ENCODE data around the gene LRRC71. TPM values are rescaled to one million over a fixed set of nuclear protein-coding genes. Genes with fewer than 3 reads are reported as not detected.

The LRRC71 gene
- total RNA-seq = 0.53 TPM
- 1 to 10 TPM in 4 of 8 donors, under 1 TPM in 4; 0.39 to 1.5 (median 0.92) TPM for polyA plus RNA-seq (ENCODE audit: insufficient read depth in 1 of 8, insufficient read length in 8 of 8, low replicate concordance in 1 of 8)
- long read RNA-seq, donor 1 = 0 reads
- long read RNA-seq, donor 2 = 0 reads
- long read RNA-seq, donor 3, partial matches to known transcripts = 17 of 17 reads
- long read RNA-seq, donor 3, other reads (novel, unspliced or antisense) = 0 of 17 reads
- long read RNA-seq, donor 4 = 0 reads
- long read RNA-seq, donor 5 = 0 reads
- long read RNA-seq, donor 6 = 0 reads
- long read RNA-seq, donor 7 = 0 reads
- long read RNA-seq, donor 8 = 0 reads
- long read RNA-seq, donor 9 = 0 reads
- long read RNA-seq, donor 10 = 0 reads
- long read RNA-seq, donor 11 = 0 reads

DNA sequence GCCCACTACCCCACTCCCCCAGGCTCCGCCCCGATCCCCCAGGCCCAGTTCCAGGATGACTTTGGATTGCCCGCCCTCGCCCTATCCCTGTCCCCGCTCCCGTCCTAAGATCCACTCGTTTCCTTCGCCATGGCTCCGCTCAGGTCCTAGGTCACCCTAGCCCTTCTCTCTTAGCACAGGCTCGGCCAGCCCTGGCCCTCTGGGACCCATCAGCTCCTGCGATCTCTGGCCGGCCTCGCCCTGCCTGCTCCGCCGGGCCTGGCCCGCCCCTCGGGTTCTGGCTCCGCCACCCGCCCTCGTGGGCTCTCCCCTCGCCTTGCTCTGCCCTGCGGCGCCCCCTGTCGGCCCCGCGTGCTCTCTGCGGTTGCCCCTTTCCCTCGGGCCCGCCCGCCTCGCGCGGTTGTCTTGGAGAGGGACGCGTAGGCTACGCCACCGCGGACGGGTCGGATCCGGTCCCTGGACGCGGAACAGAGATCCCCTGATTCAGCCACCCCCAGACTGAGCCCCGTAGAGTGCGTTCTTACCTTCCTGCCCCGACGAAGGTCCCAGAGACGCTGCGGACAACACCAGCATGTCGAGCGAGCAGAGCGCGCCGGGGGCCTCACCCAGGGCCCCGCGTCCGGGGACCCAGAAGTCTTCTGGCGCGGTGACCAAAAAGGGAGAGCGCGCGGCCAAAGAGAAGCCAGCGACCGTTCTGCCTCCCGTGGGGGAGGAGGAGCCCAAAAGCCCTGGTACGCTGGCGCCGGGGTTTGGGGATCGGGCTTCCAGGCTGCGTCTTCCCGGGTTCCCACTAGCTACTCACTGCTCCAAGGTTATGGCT is at the start of gene LRRC71:
Gene LRRC71 (plus strand): TSS at position 400 of the 820 bp plus-strand sequence. CDS start 172 bp downstream, at position 572.
- Histone ChIP-seq H3K27me3 (ENCODE audit: control insufficient read depth, insufficient read depth, low read length) (peaks cover 64% of the 10 kb centered on the region), H3K4me1 (ENCODE audit: control insufficient read depth, insufficient read depth, low read length) (peaks cover 26% of the 10 kb centered on the region), H3K9me3 (replicated peaks; ENCODE audit: control insufficient read depth, low read depth, low read length) (peaks cover 2% of the 10 kb centered on the region), H3K36me3 (ENCODE audit: control insufficient read depth, insufficient read depth, low read length) (peaks cover 5% of the 10 kb centered on the region), H3K27ac (ENCODE audit: low read length) (no peak within 1 kb of the TSS), H3K4me3 (ENCODE audit: low read length) (peak within 1 kb of the TSS; percentile 3)
- WGBS (ENCODE audit: insufficient coverage) = 2% methylated on average over 66 of the region's 71 CpGs
- peak; percentile 87 for DNase-seq

DNA sequence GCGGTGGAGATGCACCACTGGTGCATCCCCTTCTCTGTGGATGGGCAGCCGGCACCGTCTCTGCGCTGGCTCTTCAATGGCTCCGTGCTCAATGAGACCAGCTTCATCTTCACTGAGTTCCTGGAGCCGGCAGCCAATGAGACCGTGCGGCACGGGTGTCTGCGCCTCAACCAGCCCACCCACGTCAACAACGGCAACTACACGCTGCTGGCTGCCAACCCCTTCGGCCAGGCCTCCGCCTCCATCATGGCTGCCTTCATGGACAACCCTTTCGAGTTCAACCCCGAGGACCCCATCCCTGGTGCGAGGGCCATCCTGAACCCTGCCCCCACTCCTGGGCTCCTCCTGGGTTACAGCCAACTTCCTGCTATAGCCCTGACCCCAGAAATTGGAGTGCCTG is 46.8 kb upstream of the LRRC71 start:
- no peak for DNase-seq
- Histone ChIP-seq H3K27ac (ENCODE audit: low read length) (no peak overlapping the region), H3K4me1 (ENCODE audit: control insufficient read depth, insufficient read depth, low read length) (peaks cover 9% of the 10 kb centered on the region), H3K9me3 (replicated peaks; ENCODE audit: control insufficient read depth, low read depth, low read length) (no peaks in the 10 kb centered on the region), H3K27me3 (ENCODE audit: control insufficient read depth, insufficient read depth, low read length) (peaks cover 32% of the 10 kb centered on the region), H3K36me3 (ENCODE audit: control insufficient read depth, insufficient read depth, low read length) (no peaks in the 10 kb centered on the region), H3K4me3 (ENCODE audit: low read length) (no peak overlapping the region)
- 90% methylated on average over 13 of the region's 18 CpGs for WGBS (ENCODE audit: insufficient coverage)

DNA sequence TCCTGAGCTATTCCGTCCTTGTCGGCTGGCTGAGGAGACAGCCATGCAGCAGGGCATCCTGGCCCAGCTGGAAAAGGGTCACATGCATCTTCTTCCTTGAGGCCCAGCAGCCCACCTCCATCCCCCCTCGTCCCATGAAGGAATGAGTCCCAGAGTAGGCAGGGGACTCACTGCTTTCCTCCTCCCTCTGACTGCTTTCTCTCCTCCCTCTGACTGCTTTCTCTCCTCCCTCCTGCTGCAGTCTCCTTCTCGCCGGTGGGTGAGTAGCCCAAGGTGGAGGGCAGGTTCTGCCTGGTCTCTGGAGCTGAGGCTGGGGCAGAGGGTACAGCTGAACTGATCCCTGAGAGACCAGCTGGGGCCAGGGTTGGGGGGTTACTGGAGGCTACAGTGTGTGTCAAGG is 46.3 kb upstream of the LRRC71 start:
- Histone ChIP-seq H3K4me3 (ENCODE audit: low read length) (no peak overlapping the region), H3K27me3 (ENCODE audit: control insufficient read depth, insufficient read depth, low read length) (peaks cover 36% of the 10 kb centered on the region), H3K9me3 (replicated peaks; ENCODE audit: control insufficient read depth, low read depth, low read length) (no peaks in the 10 kb centered on the region), H3K27ac (ENCODE audit: low read length) (no peak overlapping the region), H3K36me3 (ENCODE audit: control insufficient read depth, insufficient read depth, low read length) (no peaks in the 10 kb centered on the region), H3K4me1 (ENCODE audit: control insufficient read depth, insufficient read depth, low read length) (peaks cover 9% of the 10 kb centered on the region)
- 67% methylated on average over 3 of the region's 5 CpGs for WGBS (ENCODE audit: insufficient coverage)
- DNase-seq = no peak

DNA sequence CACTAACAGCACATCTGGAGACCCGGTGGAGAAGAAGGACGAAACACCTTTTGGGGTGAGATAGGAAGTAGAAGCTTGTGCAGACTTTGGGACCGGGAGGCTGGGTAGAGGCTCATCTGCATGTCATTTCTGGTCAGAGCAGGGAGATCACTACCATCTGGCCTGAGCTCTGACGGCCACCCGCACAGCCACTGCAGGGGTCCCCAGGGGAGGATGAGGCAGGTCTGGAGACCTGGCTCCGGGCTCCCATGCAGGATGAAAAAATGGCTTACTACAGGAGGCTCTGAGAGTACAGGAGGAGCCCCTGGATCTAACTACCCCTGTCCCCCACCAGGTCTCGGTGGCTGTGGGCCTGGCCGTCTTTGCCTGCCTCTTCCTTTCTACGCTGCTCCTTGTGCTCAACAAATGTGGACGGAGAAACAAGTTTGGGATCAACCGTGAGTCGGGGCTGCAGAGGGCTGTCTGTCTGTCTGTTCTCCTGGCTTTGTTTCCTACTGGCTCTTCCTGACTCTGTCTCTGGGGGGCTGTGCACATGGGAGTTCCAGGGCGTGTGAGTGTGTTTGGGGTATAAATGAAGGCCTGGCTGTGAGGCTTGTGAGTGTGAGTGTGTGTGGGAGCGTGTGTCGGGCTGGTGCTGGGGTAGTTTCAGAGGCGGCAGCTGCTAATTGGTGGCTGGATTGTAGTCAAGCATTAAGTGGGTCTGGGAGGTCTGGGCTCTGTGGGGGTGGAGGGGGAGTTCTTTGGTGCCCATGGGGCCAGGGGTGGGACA is 45.7 kb upstream of the LRRC71 start:
- Histone ChIP-seq H3K4me1 (ENCODE audit: control insufficient read depth, insufficient read depth, low read length) (peaks cover 9% of the 10 kb centered on the region), H3K36me3 (ENCODE audit: control insufficient read depth, insufficient read depth, low read length) (no peaks in the 10 kb centered on the region), H3K9me3 (replicated peaks; ENCODE audit: control insufficient read depth, low read depth, low read length) (no peaks in the 10 kb centered on the region), H3K27me3 (ENCODE audit: control insufficient read depth, insufficient read depth, low read length) (peaks cover 36% of the 10 kb centered on the region), H3K27ac (ENCODE audit: low read length) (no peak overlapping the region), H3K4me3 (ENCODE audit: low read length) (no peak overlapping the region)
- DNase-seq = no peak
- 40% methylated on average over 13 of the region's 16 CpGs for WGBS (ENCODE audit: insufficient coverage)

DNA sequence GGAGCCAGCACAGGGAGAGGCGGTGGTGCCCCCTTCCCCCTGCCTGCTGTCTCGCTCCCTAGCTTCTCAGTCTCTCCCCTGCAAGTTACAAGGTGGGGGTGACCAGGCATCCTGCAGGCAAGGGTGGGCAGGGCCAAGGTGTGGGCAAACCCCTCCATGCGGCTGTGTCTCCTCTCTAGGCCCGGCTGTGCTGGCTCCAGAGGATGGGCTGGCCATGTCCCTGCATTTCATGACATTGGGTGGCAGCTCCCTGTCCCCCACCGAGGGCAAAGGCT is 45.2 kb upstream of the LRRC71 start:
- Histone ChIP-seq H3K4me1 (ENCODE audit: control insufficient read depth, insufficient read depth, low read length) (peaks cover 9% of the 10 kb centered on the region), H3K27ac (ENCODE audit: low read length) (no peak overlapping the region), H3K36me3 (ENCODE audit: control insufficient read depth, insufficient read depth, low read length) (no peaks in the 10 kb centered on the region), H3K27me3 (ENCODE audit: control insufficient read depth, insufficient read depth, low read length) (peaks cover 36% of the 10 kb centered on the region), H3K9me3 (replicated peaks; ENCODE audit: control insufficient read depth, low read depth, low read length) (no peaks in the 10 kb centered on the region), H3K4me3 (ENCODE audit: low read length) (no peak overlapping the region)
- no peak for DNase-seq
- 72% methylated on average over 4 of the region's 5 CpGs for WGBS (ENCODE audit: insufficient coverage)

DNA sequence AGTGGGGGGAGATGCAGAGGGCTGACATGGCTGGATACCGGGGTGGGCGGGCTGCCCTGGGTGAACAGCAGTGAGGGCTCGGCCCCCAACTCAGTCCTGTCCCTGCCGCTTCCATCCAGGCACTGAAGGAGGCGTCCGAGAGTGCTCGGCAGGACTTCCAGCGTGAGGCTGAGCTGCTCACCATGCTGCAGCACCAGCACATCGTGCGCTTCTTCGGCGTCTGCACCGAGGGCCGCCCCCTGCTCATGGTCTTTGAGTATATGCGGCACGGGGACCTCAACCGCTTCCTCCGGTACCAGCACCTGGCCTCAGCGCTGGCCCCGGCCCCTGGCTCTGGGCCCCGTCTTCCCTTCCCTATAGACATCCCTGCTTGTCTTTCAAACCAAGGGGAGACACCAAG is 44.2 kb upstream of the LRRC71 start:
- no peak overlapping the region for H3K4me3 ChIP-seq (ENCODE audit: low read length)
- no peaks in the 10 kb centered on the region for H3K36me3 ChIP-seq (ENCODE audit: control insufficient read depth, insufficient read depth, low read length)
- H3K27me3 ChIP-seq (ENCODE audit: control insufficient read depth, insufficient read depth, low read length) = peaks cover 36% of the 10 kb centered on the region
- no peak overlapping the region for H3K27ac ChIP-seq (ENCODE audit: low read length)
- H3K4me1 ChIP-seq (ENCODE audit: control insufficient read depth, insufficient read depth, low read length) = peaks cover 12% of the 10 kb centered on the region
- H3K9me3 ChIP-seq (replicated peaks; ENCODE audit: control insufficient read depth, low read depth, low read length) = no peaks in the 10 kb centered on the region
- no peak for DNase-seq
- 27% methylated on average over 16 of the region's 21 CpGs for WGBS (ENCODE audit: insufficient coverage)

DNA sequence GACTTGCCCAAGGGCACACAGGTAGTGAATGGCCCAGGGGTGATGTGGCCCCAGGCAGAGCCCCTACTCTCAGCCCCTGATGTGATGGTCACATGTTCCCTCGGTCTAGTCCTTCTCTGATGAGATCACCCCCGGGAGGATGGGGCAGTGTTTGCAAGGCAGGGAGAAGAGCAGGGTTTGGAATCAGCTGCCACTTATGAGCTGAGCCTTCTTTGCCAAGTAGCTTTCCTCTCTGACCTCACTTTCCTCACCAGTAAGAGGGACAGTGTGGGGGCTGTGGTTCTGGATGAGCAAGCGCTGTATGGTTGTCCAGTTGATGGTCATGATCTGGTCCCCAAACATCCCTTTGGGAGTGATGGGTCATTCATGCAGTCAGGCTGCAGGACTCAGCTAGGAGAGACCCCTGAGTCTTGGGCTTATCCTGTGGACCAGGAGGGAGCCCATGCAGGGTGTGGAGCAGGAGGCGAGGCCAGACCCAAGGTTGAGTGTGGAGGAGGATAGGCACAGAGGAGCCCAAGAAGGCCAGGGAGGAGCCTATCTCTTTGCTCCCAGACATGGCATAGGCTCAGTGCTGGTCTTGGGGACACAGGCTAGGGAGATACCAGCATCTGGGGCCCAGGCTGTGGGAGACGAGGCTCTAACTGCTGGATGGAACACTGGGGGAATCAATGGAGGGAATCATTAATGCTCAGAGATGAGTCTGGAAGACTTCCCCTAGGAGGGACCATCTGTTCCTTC is 42.8 kb upstream of the LRRC71 start:
- whole genome bisulfite sequencing (ENCODE audit: insufficient coverage) = 89% methylated on average over 1 of the region's 5 CpGs

DNA sequence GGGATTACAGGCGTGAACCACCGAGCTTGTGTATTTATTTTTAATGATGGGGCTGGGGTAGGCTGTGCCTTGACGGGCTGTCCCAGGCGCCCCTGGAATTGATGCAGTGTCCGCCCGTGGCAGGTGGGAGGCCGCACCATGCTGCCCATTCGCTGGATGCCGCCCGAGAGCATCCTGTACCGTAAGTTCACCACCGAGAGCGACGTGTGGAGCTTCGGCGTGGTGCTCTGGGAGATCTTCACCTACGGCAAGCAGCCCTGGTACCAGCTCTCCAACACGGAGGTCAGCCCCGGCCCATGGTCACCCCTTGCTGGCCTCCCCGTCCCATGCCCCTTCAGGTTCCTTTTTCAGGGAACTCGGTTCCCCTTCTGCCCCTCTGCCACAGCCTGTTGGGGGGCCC is 40.6 kb upstream of the LRRC71 start:
- H3K4me3 ChIP-seq (ENCODE audit: low read length) = no peak overlapping the region
- WGBS (ENCODE audit: insufficient coverage) = 86% methylated on average over 21 of the region's 21 CpGs
- H3K36me3 ChIP-seq (ENCODE audit: control insufficient read depth, insufficient read depth, low read length) = no peaks in the 10 kb centered on the region
- H3K27me3 ChIP-seq (ENCODE audit: control insufficient read depth, insufficient read depth, low read length) = peaks cover 38% of the 10 kb centered on the region
- DNase-seq = no peak
- H3K9me3 ChIP-seq (replicated peaks; ENCODE audit: control insufficient read depth, low read depth, low read length) = no peaks in the 10 kb centered on the region
- no peak overlapping the region for H3K27ac ChIP-seq (ENCODE audit: low read length)
- peaks cover 19% of the 10 kb centered on the region for H3K4me1 ChIP-seq (ENCODE audit: control insufficient read depth, insufficient read depth, low read length)

More for the DNA sequence above, 42.8 kb upstream of the LRRC71 start:
- Histone ChIP-seq H3K4me1 (ENCODE audit: control insufficient read depth, insufficient read depth, low read length) (peaks cover 12% of the 10 kb centered on the region), H3K36me3 (ENCODE audit: control insufficient read depth, insufficient read depth, low read length) (no peaks in the 10 kb centered on the region), H3K4me3 (ENCODE audit: low read length) (no peak overlapping the region), H3K27me3 (ENCODE audit: control insufficient read depth, insufficient read depth, low read length) (peaks cover 36% of the 10 kb centered on the region), H3K9me3 (replicated peaks; ENCODE audit: control insufficient read depth, low read depth, low read length) (no peaks in the 10 kb centered on the region), H3K27ac (ENCODE audit: low read length) (no peak overlapping the region)
- DNase-seq = no peak

DNA sequence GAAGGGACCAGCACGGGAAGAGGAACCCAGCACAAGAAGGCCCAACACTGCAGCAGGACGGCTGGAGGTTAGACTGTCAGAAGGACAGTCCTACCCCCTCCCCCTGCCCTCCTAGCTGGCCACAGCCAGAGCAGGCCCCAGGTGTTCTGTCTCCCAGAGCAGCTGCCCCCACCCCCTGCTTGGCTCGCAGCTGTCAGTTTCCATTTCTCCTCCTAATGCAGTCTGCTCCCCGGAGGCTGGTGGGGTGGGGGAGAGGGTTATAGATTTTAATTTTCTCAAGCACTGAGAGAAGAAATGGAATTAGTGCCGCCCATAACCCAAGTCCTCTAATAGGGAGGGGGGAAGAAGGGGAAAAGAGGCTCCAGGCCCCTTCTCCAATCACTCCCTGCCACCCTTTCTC is 40.0 kb upstream of the LRRC71 start:
- H3K27me3 ChIP-seq (ENCODE audit: control insufficient read depth, insufficient read depth, low read length) = peaks cover 36% of the 10 kb centered on the region

More for the DNA sequence above, 40.0 kb upstream of the LRRC71 start:
- H3K4me3 ChIP-seq (ENCODE audit: low read length) = no peak overlapping the region
- no peaks in the 10 kb centered on the region for H3K36me3 ChIP-seq (ENCODE audit: control insufficient read depth, insufficient read depth, low read length)
- no CpG with 5 or more reads among the region's 5 CpGs for WGBS (ENCODE audit: insufficient coverage)
- DNase-seq = no peak
- H3K27ac ChIP-seq (ENCODE audit: low read length) = no peak overlapping the region
- peaks cover 17% of the 10 kb centered on the region for H3K4me1 ChIP-seq (ENCODE audit: control insufficient read depth, insufficient read depth, low read length)
- H3K9me3 ChIP-seq (replicated peaks; ENCODE audit: control insufficient read depth, low read depth, low read length) = no peaks in the 10 kb centered on the region
